GM06990 (cell line): ENCODE measurements around the gene SNAI1.

Experiments
- DNase-seq: peaks from one replicate; pipeline ENCODE4 v3.0.0-alpha.2; 2011; ENCODE audit not compliant: insufficient read length; ENCODE audit errors: extremely low read depth
- H3K27me3 ChIP-seq: replicated peaks from 2 replicates; pipeline ENCODE4 v1.6.0; 2011; ENCODE audit warnings: low read length; ENCODE audit not compliant: control insufficient read depth, insufficient read depth
- H3K36me3 ChIP-seq: 2 replicates; pipeline ENCODE4 v1.5.1; 2011; ENCODE audit warnings: low read length; ENCODE audit not compliant: control insufficient read depth, insufficient read depth
- H3K4me3 ChIP-seq: replicated peaks from 2 replicates; pipeline ENCODE4 v1.5.1; 2011; ENCODE audit warnings: low read depth, mild to moderate bottlenecking, control low read depth, low read length
- CTCF ChIP-seq: IDR thresholded peaks from 2 replicates; pipeline ENCODE4 v1.5.1; 2011; ENCODE audit warnings: low read length, control low read depth, mild to moderate bottlenecking, inconsistent platforms; ENCODE audit not compliant: insufficient read depth, poor library complexity, severe bottlenecking

SNAI1 gene

GRCh38 chr20:50037123-50037522 lies 54.3 kb downstream of the SNAI1 start:
- no peak for TF ChIP-seq CTCF
- no peak for DNase-seq
- no peaks in the 10 kb centered on the region for H3K36me3 ChIP-seq

GRCh38 chr20:50037575-50037974 lies 54.8 kb downstream of the SNAI1 start:
- Histone ChIP-seq H3K36me3 (no peaks in the 10 kb centered on the region), H3K4me3 (no peak overlapping the region), H3K27me3 (no peaks in the 10 kb centered on the region)
- no peak for TF ChIP-seq CTCF
- DNase-seq, result no peak

More at GRCh38 chr20:50037123-50037522, 54.3 kb downstream of the SNAI1 start:
- Histone ChIP-seq H3K27me3 (no peaks in the 10 kb centered on the region), H3K4me3 (no peak overlapping the region)

GRCh38 chr20:50038169-50038568 lies 55.4 kb downstream of the SNAI1 start:
- Histone ChIP-seq H3K36me3 (no peaks in the 10 kb centered on the region), H3K4me3 (no peak overlapping the region), H3K27me3 (no peaks in the 10 kb centered on the region)
- no peak for TF ChIP-seq CTCF
- no peak for DNase-seq
